Spleen (tissue), 7 donors: ENCODE measurements around the gene FCHO2.

Experiments used
- CTCF ChIP-seq, 11 experiments: fragments of 200-600 bp in 7 of 11; fragments of 450-650 bp in 4 of 11; sonication (generic) in 4 of 11; IDR thresholded peaks in 8 of 11; conservative IDR thresholded peaks in 3 of 11; 1 replicate in 7 of 11; 2 replicates in 4 of 11; pipeline versions ENCODE4 v1.4.0 to v1.8.0; 2016 to 2021; ENCODE audit warnings: antibody characterized with exemption in 11 of 11, inconsistent platforms in 4 of 11, mild to moderate bottlenecking in 1 of 11
- POLR2AphosphoS5 ChIP-seq, 3 donors: sonication (generic); formaldehyde crosslinking; IDR thresholded peaks; one replicate each; pipeline ENCODE4 v1.5.1; 2017; ENCODE audit warnings: antibody characterized with exemption in 3 of 3
- donor health status: DM: no; HTN: no; CAD: no; lungs with moderate emphysema.
- donor health status: DM: no; HTN: no; CAD: no.
- donor health status: DM: no; HTN: no; CAD: no.

DNA sequence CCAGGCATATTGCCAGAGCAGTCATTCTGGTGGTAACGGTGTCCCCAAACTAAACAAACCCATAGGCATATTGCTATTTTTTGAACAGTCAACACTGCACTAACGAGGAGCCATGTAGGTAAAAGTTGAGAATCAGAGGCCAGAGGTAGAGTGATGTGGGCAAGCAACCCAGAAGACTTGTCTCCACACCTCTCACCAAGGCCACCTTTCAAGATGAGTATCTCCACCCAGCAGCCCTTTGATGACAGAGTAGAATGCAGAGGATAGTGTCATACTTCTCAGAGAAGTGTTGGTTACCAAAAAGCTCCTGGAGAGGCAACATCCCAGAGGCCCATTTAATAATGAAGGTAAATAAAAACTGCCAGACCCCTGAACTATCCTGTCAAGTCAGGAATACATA is 63.9 kb downstream of the FCHO2 start:
- TF ChIP-seq CTCF (IDR thresholded peaks at IDR 0.05 in 8 of 11, conservative IDR thresholded peaks at IDR 0.05 in 3 of 11) (no peak), POLR2AphosphoS5 (IDR thresholded peaks at IDR 0.05) (no peak)
